ENCODE results near the gene SRP68. TPM values are rescaled to one million over a fixed set of nuclear protein-coding genes. Genes with fewer than 3 reads are reported as not detected.

SRP68 gene
- total RNA-seq, 4 donors from 2014 or later, result 25.1 to 117 (median 65.0) TPM

GRCh38 chr17:76033139-76033538 is 39.2 kb downstream of the SRP68 start:
- no peak for DNase-seq
- Histone ChIP-seq H3K36me3 (no peaks in the 10 kb centered on the region), H3K4me1 (no peaks in the 10 kb centered on the region), H3K27ac (no peak overlapping the region), H3K9me3 (no peaks in the 10 kb centered on the region), H3K27me3 (no peaks in the 10 kb centered on the region), H3K4me3 (no peak overlapping the region)
- intact Hi-C loops (cut with DNase I; ENCODE audit: low total_unique reads), result no loop called here
- TF ChIP-seq CTCF (IDR thresholded peaks at IDR 0.05), result no peak
- TF ChIP-seq POLR2A (IDR thresholded peaks at IDR 0.05), result no peak

- intact Hi-C loops (cut with DNase I; ENCODE audit: low total_unique reads), result no loop called here
- Histone ChIP-seq H3K27me3 (no peaks in the 10 kb centered on the region), H3K9me3 (no peaks in the 10 kb centered on the region), H3K36me3 (no peaks in the 10 kb centered on the region), H3K27ac (no peak overlapping the region), H3K4me3 (no peak overlapping the region), H3K4me1 (no peaks in the 10 kb centered on the region)
- DNase-seq, result no peak
- TF ChIP-seq CTCF (IDR thresholded peaks at IDR 0.05) (no peak), POLR2A (IDR thresholded peaks at IDR 0.05) (no peak)
These were observed 39.6 kb downstream of the SRP68 start for GRCh38 chr17:76032780-76033108.

- H3K4me1 ChIP-seq, result no peaks in the 10 kb centered on the region
These were observed 40.1 kb downstream of the SRP68 start for GRCh38 chr17:76032073-76032779.

GRCh38 chr17:76027159-76027839 is 45.0 kb downstream of the SRP68 start, which contains the start of gene EVPL:
TSS of gene EVPL (minus strand) at chr17:76027306. CDS start at chr17:76027198, 108 bp downstream.
- DNase-seq, result no peak
- intact Hi-C loops (cut with DNase I; ENCODE audit: low total_unique reads), result no loop called here
- Histone ChIP-seq H3K9me3 (no peaks in the 10 kb centered on the region), H3K27me3 (no peaks in the 10 kb centered on the region), H3K27ac (no peak within 1 kb of the TSS), H3K36me3 (no peaks in the 10 kb centered on the region), H3K4me1 (no peaks in the 10 kb centered on the region), H3K4me3 (no peak within 1 kb of the TSS)
- TF ChIP-seq POLR2A (IDR thresholded peaks at IDR 0.05) (no peak), CTCF (IDR thresholded peaks at IDR 0.05) (no peak)

More at GRCh38 chr17:76032073-76032779, 40.1 kb downstream of the SRP68 start:
- Histone ChIP-seq H3K27me3 (no peaks in the 10 kb centered on the region), H3K4me3 (no peak overlapping the region), H3K9me3 (no peaks in the 10 kb centered on the region), H3K27ac (no peak overlapping the region), H3K36me3 (no peaks in the 10 kb centered on the region)
- no peak for DNase-seq
- TF ChIP-seq POLR2A (IDR thresholded peaks at IDR 0.05) (no peak), CTCF (IDR thresholded peaks at IDR 0.05) (no peak)
- intact Hi-C loops (cut with DNase I; ENCODE audit: low total_unique reads), result no loop called here

- Histone ChIP-seq H3K4me1 (no peaks in the 10 kb centered on the region), H3K4me3 (no peak overlapping the region), H3K9me3 (no peaks in the 10 kb centered on the region), H3K36me3 (no peaks in the 10 kb centered on the region), H3K27ac (no peak overlapping the region), H3K27me3 (no peaks in the 10 kb centered on the region)
- no peak for DNase-seq
- intact Hi-C loops (cut with DNase I; ENCODE audit: low total_unique reads), result no loop called here
- no peak for TF ChIP-seq CTCF (IDR thresholded peaks at IDR 0.05)
- TF ChIP-seq POLR2A (IDR thresholded peaks at IDR 0.05), result no peak
These were observed 45.6 kb downstream of the SRP68 start for GRCh38 chr17:76026714-76027158.
